GM12878 (cell line): ENCODE results near the gene ANKRD65. TPM values are rescaled to one million over a fixed set of nuclear protein-coding genes. Genes with fewer than 3 reads are reported as not detected.

Source experiments
- ATAC-seq: fragments of 200-7000 bp; cut with Tn5 transposase; 3 replicates; pipeline ENCODE4 v1.9.1; 2020; ENCODE audit warnings: mild to moderate bottlenecking, moderate library complexity
- BruUV-seq: library from RNA; stranded (reverse); fragments of 400-500 nt; replicated peaks from 2 replicates; lab custom pipeline; 2021; lab: Mats Ljungman, UMichigan
- CTCF ChIA-PET: fragments of 300-600 bp; sonication (Branson Sonifier 250); formaldehyde crosslinking; extraction: SDS; loops from one replicate; lab custom pipeline; 2021; ENCODE audit warnings: inconsistent platforms; lab: Yijun Ruan, JAX
- POLR2A ChIA-PET: fragments of 350-600 bp; formaldehyde crosslinking; extraction: SDS; loops from one replicate; lab custom pipeline; 2021; ENCODE audit warnings: inconsistent platforms; lab: Charles Lee
- RAD21 ChIA-PET: fragments of 300-600 bp; sonication (Branson Sonifier 250); formaldehyde crosslinking; loops from one replicate; lab custom pipeline; 2023; ENCODE audit warnings: antibody characterized with exemption; ENCODE audit not compliant: unreplicated experiment; lab: Charles Lee
- SMC1A ChIA-PET: fragments of 300-600 bp; sonication (Branson Sonifier 250); formaldehyde crosslinking; loops from one replicate; lab custom pipeline; 2023; ENCODE audit not compliant: unreplicated experiment, uncharacterized antibody; lab: Charles Lee
- DNase-seq: peaks from one replicate; pipeline ENCODE4 v3.0.0-alpha.2; 2011; ENCODE audit warnings: low read depth, low spot score
- FAIRE-seq: peaks from 3 replicates; lab custom pipeline; 2011; peaks lifted over from hg19 to GRCh38; lab: Jason Lieb, UNC
- H2AFZ ChIP-seq: 2 replicates; pipeline ENCODE4 v1.6.0; 2011; ENCODE audit warnings: low read depth, low read length, control low read depth; ENCODE audit not compliant: control insufficient read depth
- H3K27ac ChIP-seq: 2 replicates; pipeline ENCODE4 v1.5.1; 2011; ENCODE audit warnings: control low read depth; ENCODE audit not compliant: control insufficient read depth, insufficient read depth
- H3K27me3 ChIP-seq, 2 experiments: replicated peaks in 1 of 2; 2 replicates each; pipeline versions ENCODE4 v1.6.0 to v1.6.1; 2011; ENCODE audit warnings: low read length in 1 of 2; ENCODE audit not compliant: control insufficient read depth in 2 of 2, insufficient read depth in 2 of 2
- H3K36me3 ChIP-seq, 2 experiments: 2 replicates each; pipeline ENCODE4 v1.5.1; 2011; ENCODE audit warnings: low read length in 1 of 2; ENCODE audit not compliant: control insufficient read depth in 2 of 2, insufficient read depth in 2 of 2
- H3K4me1 ChIP-seq: 2 replicates; pipeline ENCODE4 v1.6.1; 2011; ENCODE audit warnings: mild to moderate bottlenecking, low read length, moderate library complexity, mixed read lengths; ENCODE audit not compliant: control insufficient read depth, insufficient read depth
- H3K4me2 ChIP-seq: 2 replicates; pipeline ENCODE4 v1.6.0; 2011; ENCODE audit warnings: control low read depth; ENCODE audit not compliant: control insufficient read depth, insufficient read depth
- H3K4me3 ChIP-seq: fragments of 200-600 bp; sonication (generic); 2 replicates; pipeline ENCODE4 v1.5.1; 2016
- H3K79me2 ChIP-seq: 2 replicates; pipeline ENCODE4 v1.6.0; 2011; ENCODE audit warnings: low read length; ENCODE audit not compliant: control insufficient read depth, insufficient read depth
- H3K9ac ChIP-seq: 2 replicates; pipeline ENCODE4 v1.8.0; 2011; ENCODE audit warnings: low read length, control low read depth, mixed read lengths; ENCODE audit not compliant: control insufficient read depth, insufficient read depth
- H3K9me3 ChIP-seq: replicated peaks from 3 replicates; pipeline ENCODE4 v1.5.1; 2011; ENCODE audit warnings: mild to moderate bottlenecking, low read length; ENCODE audit not compliant: control insufficient read depth, insufficient read depth
- H4K20me1 ChIP-seq: 2 replicates; pipeline ENCODE4 v1.6.0; 2011; ENCODE audit not compliant: control insufficient read depth, insufficient read depth
- BMI1 ChIP-seq: fragments of 450-650 bp; IDR thresholded peaks from 2 replicates; pipeline ENCODE4 v1.6.1; 2016; ENCODE audit warnings: mild to moderate bottlenecking, moderate library complexity, borderline replicate concordance
- CHD4 ChIP-seq: fragments of 200-600 bp; sonication (generic); IDR thresholded peaks from 2 replicates; pipeline ENCODE4 v1.6.1; 2016; ENCODE audit warnings: mild to moderate bottlenecking
- ELK1 ChIP-seq: IDR thresholded peaks from 2 replicates; pipeline ENCODE4 v1.6.1; 2012; ENCODE audit warnings: low read depth, low read length, improper control_type of control experiment
- ESRRA ChIP-seq: IDR thresholded peaks from 2 replicates; pipeline ENCODE4 v1.6.1; 2012; ENCODE audit warnings: mild to moderate bottlenecking, low read length, improper control_type of control experiment
- JUND ChIP-seq: IDR thresholded peaks from 2 replicates; pipeline ENCODE4 v1.6.1; 2012; ENCODE audit warnings: low read depth, mild to moderate bottlenecking, low read length, improper control_type of control experiment, moderate library complexity
- MEF2B ChIP-seq: fragments of 450-650 bp; IDR thresholded peaks from 2 replicates; pipeline ENCODE4 v1.6.1; 2018; ENCODE audit warnings: mild to moderate bottlenecking, moderate library complexity; ENCODE audit not compliant: partially characterized antibody, poor library complexity, severe bottlenecking
- PRDM15 ChIP-seq: fragments of 450-650 bp; formaldehyde crosslinking; IDR thresholded peaks from 2 replicates; pipeline ENCODE4 v1.4.0; 2020; ENCODE audit warnings: mild to moderate bottlenecking, moderate library complexity
- RAD21 ChIP-seq: IDR thresholded peaks from 2 replicates; pipeline ENCODE4 v1.6.1; 2011; ENCODE audit warnings: mild to moderate bottlenecking, low read depth, low read length, moderate library complexity; ENCODE audit not compliant: insufficient read depth
- RBBP5 ChIP-seq: fragments of 200-600 bp; sonication (generic); conservative IDR thresholded peaks from 2 replicates; pipeline ENCODE4 v1.6.1; 2016
- ZNF24 ChIP-seq: fragments of 450-650 bp; IDR thresholded peaks from 2 replicates; pipeline ENCODE4 v1.6.1; 2017; ENCODE audit warnings: antibody characterized with exemption, mild to moderate bottlenecking
- WGBS: methylation state at CpG from one replicate; pipeline ENCODE4 v1.1.6; 2016; ENCODE audit warnings: low lambda C conversion rate; ENCODE audit not compliant: insufficient replicate concordance, insufficient coverage; ENCODE audit errors: missing lambda C conversion rate; 5-methylcytosine and 5-hydroxymethylcytosine counted together
- in situ Hi-C: fragments of 300-500 bp; cut with MboI; formaldehyde crosslinking; loops from 9 replicates; pipeline ENCODE4 v1.14.3; 2018; ENCODE audit warnings: mixed read lengths
- intact Hi-C: fragments of 100-400 bp; cut with micrococcal nuclease; formaldehyde crosslinking; loops from one replicate; pipeline ENCODE4 v1.14.2; 2022; ENCODE audit not compliant: unreplicated experiment
- polyA plus RNA-seq, 11 experiments: library from polyadenylated mRNA; depleted of rRNA in 4 of 11; unstranded in 6 of 11; stranded (reverse) in 5 of 11; fragments of >200 nt; fragmentation: Nextera tagmentation in 4 of 11; fragmentation: Illumina TruSeq in 1 of 11; extraction: Ambion mirVana in 4 of 11; extraction: Trizol in 1 of 11; gene quantifications; 1 replicate in 1 of 11; 2 replicates in 10 of 11; pipeline versions ENCODE4 v1.2.1 to v1.2.3, GENCODE V29; 2011 to 2016; ENCODE audit warnings: inconsistent platforms in 2 of 11, missing spikeins in 2 of 11, low read depth in 1 of 11
- total RNA-seq, 4 experiments: library from RNA; depleted of rRNA in 3 of 4; stranded (reverse); fragments of >200 nt in 3 of 4; fragmentation: Illumina TruSeq in 1 of 4; extraction: Trizol in 1 of 4; gene quantifications; 2 replicates each; pipeline versions ENCODE4 v1.2.1 to v1.2.3, GENCODE V29; 2013 to 2021
- TF ChIP-seq, protein P1 (sequence below): IDR thresholded peaks from 2 replicates; pipeline ENCODE4 v1.6.1; 2012; ENCODE audit warnings: low read depth, low read length, improper control_type of control experiment
- TF ChIP-seq, protein P2 (sequence below): IDR thresholded peaks from 2 replicates; pipeline ENCODE4 v1.6.1; 2011; ENCODE audit warnings: low read depth, low read length, improper control_type of control experiment, borderline replicate concordance
- TF ChIP-seq, protein P3 (sequence below): fragments of 450-650 bp; IDR thresholded peaks from 2 replicates; pipeline ENCODE4 v1.6.1; 2016; ENCODE audit warnings: mild to moderate bottlenecking

ANKRD65 gene
- total and polyA plus RNA-seq, 10 of the 15 experiments (the other 5 are each of a cell fraction or from before 2014, with no cell fraction given), result 0.05 to 2.8 (median 0.37) TPM

GRCh38 chr1:1394116-1394515 lies 27.0 kb downstream of the ANKRD65 start:
- RAD21 ChIA-PET, result interaction anchor here (0.9 kb wide), 1 partner anchor 285 kb away, joined by 3 read pairs; no protein-coding TSS in a partner anchor
- in situ Hi-C loops, result no loop called here
- 97% methylated on average over 7 of the region's 7 CpGs for WGBS
- TF ChIP-seq BMI1 (no peak), CHD4 (no peak), ZNF24 (no peak), RAD21 (no peak), RBBP5 (no peak), JUND (no peak), MEF2B (no peak), ESRRA (no peak), PRDM15 (CRISPR knock-in tag) (no peak), ELK1 (no peak)
- TF ChIP-seq, protein P1, sequence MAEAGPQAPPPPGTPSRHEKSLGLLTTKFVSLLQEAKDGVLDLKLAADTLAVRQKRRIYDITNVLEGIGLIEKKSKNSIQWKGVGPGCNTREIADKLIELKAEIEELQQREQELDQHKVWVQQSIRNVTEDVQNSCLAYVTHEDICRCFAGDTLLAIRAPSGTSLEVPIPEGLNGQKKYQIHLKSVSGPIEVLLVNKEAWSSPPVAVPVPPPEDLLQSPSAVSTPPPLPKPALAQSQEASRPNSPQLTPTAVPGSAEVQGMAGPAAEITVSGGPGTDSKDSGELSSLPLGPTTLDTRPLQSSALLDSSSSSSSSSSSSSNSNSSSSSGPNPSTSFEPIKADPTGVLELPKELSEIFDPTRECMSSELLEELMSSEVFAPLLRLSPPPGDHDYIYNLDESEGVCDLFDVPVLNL, result no peak
- TF ChIP-seq, protein P2, sequence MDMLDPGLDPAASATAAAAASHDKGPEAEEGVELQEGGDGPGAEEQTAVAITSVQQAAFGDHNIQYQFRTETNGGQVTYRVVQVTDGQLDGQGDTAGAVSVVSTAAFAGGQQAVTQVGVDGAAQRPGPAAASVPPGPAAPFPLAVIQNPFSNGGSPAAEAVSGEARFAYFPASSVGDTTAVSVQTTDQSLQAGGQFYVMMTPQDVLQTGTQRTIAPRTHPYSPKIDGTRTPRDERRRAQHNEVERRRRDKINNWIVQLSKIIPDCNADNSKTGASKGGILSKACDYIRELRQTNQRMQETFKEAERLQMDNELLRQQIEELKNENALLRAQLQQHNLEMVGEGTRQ, result no peak
- TF ChIP-seq, protein P3, sequence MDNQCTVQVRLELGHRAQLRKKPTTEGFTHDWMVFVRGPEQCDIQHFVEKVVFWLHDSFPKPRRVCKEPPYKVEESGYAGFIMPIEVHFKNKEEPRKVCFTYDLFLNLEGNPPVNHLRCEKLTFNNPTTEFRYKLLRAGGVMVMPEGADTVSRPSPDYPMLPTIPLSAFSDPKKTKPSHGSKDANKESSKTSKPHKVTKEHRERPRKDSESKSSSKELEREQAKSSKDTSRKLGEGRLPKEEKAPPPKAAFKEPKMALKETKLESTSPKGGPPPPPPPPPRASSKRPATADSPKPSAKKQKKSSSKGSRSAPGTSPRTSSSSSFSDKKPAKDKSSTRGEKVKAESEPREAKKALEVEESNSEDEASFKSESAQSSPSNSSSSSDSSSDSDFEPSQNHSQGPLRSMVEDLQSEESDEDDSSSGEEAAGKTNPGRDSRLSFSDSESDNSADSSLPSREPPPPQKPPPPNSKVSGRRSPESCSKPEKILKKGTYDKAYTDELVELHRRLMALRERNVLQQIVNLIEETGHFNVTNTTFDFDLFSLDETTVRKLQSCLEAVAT, result no peak

More at GRCh38 chr1:1394116-1394515, 27.0 kb downstream of the ANKRD65 start:
- Histone ChIP-seq H3K79me2 (peaks cover 27% of the 10 kb centered on the region), H3K4me3 (no peak overlapping the region), H3K4me1 (peaks cover 9% of the 10 kb centered on the region), H2AFZ (no peak overlapping the region), H3K9me3 (no peaks in the 10 kb centered on the region), H3K9ac (no peak overlapping the region), H3K4me2 (no peak overlapping the region), H3K27me3 (no peaks in the 10 kb centered on the region), H3K36me3 (peaks cover 36 to 44% of the 10 kb centered on the region in 2 experiments), H3K27ac (no peak overlapping the region), H4K20me1 (no peaks in the 10 kb centered on the region)
- ChIA-PET CTCF (interaction anchor here (0.8 kb wide), 1 partner anchor 22 kb away, joined by 3 read pairs; no protein-coding TSS in a partner anchor), POLR2A (interaction anchor here (0.5 to 1.0 kb wide), 3 partner anchors 19 to 516 kb away, joined by 3 to 4 read pairs (median 4); partner anchors contain the start of gene AURKAIP1), SMC1A (no interaction called here)
- intact Hi-C loops, result no loop called here
- no peak for FAIRE-seq
- no peak for DNase-seq
- no peak for ATAC-seq
- no TSS peak for BruUV-seq
